Esophagus mucosa (tissue), 1 donor: Measurements from ENCODE around the gene SBK2. TPM values are rescaled to one million over a fixed set of nuclear protein-coding genes. Genes with fewer than 3 reads are reported as not detected.
A peak's percentile ranks its signal among the peaks of the same experiment; 100 is the strongest.
"Not testable (repeated sequence)": the region's sequence is repeated elsewhere in the genome, so short reads cannot be mapped to it uniquely, and the experiment has no call there.

Experiments
- ATAC-seq: fragments of 200-7000 bp; cut with Tn5 transposase; one replicate; pipeline ENCODE4 v1.9.1; 2020
- total RNA-seq: library from RNA; stranded (reverse); gene quantifications from one replicate; pipeline ENCODE4 v1.2.4, GENCODE V29; 2023
- donor health status: DM: yes; HTN: yes; CAD: no.

The SBK2 gene
- total RNA-seq, 1 donor from 2014 or later: not detected

DNA sequence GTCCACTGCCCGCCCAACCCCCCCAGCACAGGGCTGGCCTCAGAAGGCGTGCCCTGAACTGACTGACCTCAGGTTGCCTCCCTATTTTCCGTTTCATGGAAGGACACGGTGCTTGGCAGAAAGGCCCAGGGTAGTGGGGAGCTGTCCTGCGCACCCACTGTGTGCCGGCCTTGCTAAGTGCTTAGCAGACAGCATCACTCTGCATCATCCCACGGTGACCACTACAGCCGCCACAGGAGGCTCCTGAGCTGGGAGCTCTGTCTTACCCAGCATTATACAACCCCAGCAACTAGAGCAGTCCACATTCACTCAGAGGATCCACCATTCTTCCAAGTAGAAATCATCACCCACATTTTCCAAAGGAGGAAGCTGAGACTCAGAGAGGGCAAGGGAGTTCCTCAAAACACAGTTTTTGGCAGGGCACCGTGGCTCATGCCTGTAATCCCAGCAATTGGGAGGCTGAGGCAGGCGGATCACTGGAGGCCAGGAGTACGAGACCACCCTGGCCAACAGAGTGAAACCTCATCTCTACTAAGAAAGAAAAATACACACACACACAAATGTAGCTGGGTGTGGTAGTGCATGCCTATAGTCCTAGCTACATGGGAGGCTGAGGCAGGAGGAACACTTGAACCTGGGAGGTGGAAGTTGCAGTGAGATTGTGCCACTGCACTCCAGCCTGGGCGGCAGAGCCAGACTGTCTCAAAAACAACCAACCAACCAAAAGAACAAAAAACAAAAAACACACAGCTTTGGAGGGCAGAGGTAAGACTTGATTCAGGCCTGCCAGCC lies 1.6 kb downstream of the SBK2 start:
- no peak for ATAC-seq

DNA sequence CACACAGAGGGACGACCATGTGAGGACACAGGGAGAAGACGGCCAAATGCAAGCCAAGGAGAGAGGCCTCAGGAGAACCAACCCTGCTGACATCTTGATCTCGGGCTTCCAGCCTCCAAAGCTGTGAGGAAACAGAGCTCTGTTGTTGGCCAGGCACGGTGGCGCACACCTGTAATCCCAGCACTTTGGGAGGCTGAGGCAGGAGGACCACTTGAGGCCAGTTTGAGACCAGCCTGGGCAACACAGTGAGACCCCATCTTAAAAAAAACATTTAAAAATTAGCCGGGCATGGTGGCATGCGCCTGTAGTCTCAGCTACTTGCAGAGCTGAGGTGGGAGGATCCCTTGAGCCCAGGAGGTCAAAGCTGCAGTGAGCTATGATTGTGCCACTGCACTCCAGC lies 2.7 kb downstream of the SBK2 start:
- ATAC-seq: not testable (repeated sequence)

DNA sequence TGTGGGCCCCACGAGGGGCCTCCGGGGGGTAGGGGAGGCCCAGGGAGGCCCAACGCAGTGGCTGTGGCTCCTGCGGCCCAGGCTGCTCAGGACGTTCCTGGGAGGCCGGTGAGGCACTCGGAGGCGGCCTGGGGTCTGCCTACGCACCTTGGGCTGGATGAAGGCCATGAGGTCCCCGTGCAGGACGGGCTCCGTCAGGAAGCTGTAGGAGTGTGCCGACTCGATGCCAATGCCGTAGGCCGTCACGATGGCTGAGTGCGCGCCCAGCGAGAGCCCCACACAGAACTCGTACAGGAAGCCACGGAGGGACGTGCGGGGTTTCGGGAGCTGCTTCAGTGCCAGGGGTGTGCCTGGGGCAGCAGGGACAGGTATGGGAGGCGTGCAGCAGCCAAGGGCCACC lies 5.9 kb downstream of the SBK2 start:
- no peak for ATAC-seq

DNA sequence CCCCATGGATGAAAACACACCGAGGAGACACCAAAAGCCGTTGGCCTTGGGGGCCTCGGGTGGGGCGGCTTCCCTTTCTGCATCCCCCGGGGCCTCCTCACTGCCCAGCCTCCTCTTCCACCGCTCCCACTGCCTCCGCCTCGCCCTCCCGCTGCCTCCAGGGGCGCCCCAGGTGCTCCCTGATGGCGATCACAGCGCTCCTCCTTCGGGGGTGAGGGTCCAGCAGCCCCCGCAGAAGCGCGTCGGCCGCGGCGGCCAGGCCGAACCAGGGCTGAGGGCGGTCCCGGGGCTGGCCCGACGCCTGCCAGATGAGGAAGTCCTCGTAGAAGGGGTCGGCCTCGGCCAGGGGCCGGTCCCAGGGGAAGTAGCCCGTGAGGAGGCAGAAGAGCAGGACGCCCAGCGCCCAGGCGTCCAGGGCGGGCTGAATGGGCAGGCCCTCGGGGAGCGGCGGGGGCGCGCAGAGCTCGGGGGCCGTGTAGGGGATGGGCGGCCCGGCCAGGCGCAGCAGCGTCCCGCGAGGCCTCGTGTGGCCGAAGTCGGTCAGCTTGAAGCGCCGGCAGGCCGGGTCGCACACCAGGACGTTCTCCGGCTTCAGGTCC lies 7.2 kb downstream of the SBK2 start:
- no peak for ATAC-seq

DNA sequence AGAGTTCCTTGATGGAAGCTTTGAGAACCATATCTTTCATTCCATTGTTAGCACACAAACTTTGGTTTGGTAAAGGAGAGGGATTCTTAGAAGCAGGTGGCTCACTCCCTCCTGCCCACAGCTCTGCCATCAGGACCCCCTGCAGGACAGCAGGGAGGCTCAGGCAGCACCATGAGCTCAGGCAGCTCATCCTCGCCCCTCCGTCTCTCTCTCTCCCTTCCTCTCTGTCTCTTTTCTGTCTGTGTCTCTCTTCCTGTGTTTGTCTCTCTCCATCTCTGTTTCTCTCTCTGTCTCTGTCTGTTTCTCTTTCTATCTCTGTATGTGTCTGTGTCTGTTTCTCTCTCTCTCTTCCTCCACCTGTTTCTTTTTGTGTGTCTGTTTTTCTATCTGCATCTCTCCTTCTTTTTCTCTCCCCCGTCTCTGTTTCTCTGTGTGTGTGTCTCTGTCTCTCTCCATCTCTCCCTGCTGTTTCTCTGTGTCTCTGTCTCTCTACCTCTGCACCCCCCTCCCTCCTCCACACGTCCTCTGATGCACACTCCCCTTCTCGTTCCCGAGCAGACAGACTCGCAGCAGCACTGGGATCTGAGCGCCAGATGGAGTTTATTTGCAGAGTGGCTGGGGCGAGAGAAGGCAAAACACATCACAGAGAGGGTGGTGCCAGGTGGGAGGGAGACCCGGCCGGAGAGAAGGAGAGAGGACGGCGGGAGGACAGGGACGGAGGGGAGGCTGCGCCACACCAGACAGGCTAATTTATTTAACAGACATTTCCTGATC lies 8.7 kb downstream of the SBK2 start:
- ATAC-seq: no peak

DNA sequence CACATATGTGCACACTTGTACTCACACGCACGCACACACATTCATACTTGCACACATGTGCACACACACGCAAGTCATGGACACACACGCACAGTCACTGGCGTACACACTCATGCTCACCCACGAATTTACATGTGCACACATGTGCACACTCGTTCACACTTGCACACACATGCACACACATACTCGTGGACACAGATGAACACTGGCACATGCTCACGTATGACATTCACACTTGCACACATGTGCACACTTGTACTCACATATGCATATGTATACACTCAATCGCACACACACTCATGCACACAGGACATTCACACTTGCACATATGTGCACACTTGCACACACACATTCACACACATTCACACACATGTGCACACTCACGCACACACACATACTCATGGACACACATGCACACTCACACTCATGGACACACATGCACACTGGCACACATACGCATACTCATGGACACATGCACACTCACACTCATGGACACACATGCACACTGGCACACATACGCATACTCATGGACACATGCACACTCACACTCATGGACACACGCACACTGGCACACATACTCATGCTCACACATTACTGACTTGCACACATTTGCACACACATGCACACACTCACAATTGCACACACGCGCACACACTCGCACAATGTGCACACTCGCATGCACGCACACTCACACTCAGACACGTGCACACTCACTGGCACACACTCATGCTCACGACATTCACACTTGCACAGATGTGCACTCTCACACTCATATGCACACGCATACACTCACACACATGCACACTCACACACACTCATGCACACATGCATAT lies 9.5 kb downstream of the SBK2 start:
- ATAC-seq: no peak

DNA sequence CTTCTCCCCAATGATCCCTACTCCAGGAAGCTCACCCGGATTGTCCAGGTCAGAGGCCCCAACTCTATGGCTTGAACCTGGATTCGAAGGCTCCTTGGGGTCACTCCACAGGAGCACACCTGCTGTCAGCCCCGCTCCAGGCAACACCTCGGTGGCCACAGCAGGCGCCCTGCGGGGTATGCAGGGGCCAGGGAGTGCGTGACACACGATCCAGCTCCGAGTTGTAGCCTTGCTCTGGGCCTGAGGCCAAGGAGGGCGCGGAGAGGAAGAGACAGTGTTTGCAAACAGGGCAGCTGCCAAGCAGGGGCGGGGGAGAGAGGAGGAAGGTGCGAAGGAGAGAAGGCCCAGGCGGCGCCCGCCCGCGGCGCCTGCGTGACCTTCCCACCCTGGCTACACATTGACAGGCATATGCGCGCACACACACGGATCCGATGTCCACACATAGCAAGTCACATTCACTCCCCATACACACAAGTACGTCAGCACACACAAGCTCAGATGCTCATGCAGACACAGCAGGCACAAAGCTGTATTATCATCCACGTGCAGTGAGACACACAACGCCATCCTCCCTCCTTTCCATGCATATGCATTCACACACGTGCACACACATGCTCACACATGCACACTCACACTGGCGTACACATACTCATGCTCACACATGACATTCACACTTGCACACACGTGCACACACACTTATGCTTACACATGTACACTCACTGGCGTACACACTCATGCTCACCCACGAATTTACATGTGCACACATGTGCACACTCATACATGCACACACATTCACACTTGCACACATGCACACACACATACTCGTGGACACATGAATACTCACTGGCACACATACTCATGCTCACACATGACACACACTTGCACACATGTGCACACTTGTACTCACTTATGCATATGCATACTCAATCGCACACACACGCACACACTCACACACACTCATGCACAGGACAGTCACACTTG lies 10.4 kb downstream of the SBK2 start:
- ATAC-seq: peak; percentile 65

DNA sequence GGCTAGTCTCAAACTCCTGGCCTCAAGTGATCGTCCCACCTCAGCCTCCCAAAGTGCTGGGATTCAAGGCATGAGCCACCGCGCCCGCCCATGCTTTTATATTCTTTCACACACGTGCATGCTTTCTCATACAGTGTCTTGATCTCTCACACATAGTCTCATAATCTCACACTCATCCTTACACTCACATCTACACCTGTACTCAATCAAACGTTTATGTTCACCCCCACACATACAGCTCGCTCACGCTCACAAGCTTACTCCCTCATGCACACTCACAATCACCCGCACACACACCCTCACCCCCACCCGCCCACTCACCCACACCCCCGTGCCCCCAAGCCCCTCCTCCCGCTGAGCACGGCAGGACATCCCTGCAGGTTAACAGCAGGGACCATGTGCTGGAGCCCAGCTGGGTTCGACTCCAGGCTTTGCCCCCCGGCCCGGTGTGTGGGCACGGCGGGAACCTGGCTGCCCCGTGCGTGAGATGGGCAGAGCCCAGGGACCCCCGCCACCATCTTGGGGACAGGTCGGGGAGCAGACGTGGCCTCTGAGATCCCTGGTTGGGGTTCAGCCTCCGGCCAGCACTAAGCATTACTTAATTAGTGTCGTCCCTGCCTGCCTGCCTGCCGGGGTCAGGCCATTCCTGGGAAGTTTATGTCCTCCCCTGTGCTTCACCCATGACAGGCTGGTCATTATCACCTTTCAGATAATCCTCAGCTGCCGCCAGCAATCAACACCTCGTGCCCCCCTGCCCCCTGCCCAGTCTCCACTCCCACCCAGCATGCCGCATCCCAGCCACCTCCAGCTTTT lies 11.4 kb downstream of the SBK2 start:
- no peak for ATAC-seq

DNA sequence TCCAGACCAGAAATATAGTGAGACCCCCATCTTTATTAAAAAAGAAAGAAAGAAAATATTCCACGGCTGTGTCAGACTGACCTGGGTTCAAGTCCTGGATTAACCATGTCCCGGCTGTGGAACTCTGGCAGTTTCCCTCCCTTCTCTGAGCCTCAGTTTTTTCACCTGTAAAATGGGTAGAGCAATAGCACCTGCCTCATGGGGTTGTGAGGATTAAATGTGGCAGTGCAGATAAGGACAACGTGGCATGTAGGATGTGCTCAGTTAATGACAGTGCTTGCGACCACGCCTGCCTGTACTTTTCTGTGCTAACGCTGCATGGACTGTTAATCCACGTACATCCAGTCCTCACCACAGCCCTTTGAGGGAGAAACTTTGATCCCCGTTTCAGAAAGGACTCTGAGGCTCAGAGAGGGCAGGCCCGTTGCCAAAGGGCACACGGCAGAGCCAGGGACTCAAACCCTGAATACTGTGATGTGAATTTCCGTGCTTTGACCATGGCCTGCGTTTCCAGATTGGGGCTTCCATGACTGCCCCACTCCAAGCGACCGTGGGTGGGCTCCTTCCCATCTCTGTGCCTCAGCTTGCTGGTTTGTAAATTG lies 16.1 kb downstream of the SBK2 start:
- no peak for ATAC-seq

DNA sequence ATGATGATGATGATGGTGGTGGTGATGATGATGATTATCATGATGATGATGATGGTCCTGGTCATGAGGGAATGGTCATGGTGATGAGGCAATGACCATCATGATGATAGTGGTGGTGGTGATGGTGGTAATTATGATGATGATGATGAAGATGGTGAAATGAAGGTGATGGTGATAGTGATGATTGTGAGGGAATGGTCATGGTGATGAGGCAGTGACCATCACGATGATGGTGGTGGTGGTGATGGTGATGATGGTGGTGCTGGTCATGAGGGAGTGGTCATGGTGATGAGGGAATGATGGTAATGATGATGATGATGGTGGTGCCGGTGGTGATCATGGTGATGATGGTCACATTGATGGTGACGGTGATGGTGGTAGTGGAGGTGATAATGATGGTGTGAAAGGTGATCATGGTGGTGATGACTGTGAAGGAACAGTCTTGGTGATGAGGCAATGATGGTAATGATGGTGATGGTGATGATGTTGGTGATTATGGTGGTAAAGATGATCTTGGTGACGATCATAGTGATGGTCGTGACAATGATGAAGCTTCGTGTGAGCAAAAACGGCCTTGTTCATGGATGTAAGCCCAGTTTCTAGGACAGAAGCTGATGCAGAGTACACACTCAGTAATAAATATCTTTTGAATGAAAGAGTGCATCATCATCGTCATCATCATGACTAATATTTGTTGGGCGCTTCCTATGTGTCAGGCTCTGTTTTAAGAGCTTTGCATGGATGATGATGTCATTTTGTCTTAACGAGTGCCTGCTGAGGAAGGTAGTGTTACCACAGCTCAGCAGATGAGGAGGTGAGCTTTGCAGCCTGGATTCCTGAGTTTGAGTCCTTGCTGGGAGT lies 17.3 kb downstream of the SBK2 start:
- peak; percentile 48 for ATAC-seq

DNA sequence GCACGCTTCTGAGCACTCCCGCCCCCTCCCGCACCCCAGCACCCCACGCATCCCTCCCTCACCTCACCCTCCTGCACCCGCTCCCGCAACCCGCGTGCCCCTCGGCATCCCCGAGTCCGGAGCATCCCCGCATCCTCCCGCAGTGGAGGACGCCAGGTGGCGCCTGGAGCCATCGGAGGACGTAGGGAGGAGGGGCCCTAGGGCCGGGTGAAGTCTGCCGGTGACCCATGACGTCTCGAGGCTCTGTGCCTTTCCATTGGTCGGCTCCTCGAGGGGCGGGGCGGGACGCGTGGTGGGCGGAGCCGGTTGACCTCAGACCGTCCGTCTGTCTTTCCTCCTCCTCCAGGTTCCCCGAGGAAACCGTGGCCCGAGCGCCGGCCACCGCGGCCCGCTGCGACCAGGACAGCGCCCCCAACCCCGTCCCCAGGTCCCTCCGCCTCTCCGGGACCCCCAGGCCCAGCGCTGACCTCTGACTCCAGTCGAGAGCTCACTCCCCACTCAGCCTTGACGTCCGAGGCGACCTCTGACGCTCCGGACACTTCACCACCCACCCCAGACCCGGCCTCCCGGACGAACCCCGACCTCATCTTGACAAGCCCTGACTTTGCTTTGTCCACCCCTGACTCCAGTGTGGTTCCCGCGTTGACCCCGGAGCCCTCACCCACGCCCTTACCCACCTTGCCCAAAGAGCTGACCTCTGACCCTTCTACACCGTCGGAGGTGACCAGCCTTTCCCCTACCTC lies 19.9 kb downstream of the SBK2 start:
- peak; percentile 99 for ATAC-seq

DNA sequence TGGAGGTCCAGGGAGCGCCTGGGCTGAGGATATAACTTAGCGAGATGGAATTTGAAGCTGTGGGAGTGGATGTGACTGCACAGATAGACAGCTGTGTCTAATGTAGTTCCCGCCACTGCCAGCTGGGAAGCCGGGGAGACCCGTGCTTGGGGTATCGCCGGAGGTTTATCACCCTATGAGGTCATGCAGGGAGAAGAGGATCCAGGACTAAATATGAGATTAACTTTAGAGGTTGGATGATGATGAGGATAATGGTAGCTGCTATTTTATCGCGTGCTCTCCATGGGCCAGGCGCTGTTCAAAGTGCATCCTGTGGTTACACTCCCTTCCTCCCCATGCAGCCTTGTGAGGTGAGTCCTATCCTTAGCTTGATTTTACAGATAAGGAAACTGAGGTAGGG lies 28.8 kb downstream of the SBK2 start:
- no peak for ATAC-seq

DNA sequence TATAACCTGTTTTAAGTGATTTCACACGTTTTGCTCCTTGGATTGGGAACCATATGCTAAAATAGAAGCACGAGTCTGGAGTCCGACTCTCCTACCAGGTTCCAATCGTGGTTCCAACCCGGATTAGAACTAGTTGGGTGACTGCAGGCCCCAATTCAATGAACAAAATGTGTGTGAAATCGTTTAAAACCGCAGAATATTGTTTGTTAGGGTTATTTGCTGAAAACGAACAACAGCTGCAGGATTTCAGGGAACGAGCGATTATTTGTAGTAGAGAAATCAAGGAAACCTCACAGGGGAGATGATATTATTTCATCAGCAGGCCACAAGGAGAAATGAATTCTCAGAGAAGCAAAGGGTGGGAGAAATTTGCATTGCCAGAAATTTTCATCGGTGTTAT lies 32.0 kb downstream of the SBK2 start:
- ATAC-seq: no peak

DNA sequence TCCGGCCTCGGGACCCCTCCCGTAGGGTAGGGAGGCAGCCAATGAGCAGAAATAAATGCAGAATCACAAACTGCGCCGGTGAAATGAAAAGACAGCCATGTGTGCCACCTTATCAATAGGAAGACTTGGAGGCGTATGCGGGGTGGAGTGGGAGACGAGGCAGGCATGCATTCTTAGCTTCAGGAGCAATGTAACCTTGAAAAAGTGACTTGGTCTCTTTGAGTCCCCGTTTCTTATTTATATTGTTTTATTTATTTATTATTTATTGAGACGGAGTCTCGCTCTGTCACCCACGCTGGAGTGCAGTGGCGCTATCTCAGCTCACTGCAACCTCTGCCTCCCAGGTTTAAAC lies 32.7 kb downstream of the SBK2 start:
- no peak for ATAC-seq

DNA sequence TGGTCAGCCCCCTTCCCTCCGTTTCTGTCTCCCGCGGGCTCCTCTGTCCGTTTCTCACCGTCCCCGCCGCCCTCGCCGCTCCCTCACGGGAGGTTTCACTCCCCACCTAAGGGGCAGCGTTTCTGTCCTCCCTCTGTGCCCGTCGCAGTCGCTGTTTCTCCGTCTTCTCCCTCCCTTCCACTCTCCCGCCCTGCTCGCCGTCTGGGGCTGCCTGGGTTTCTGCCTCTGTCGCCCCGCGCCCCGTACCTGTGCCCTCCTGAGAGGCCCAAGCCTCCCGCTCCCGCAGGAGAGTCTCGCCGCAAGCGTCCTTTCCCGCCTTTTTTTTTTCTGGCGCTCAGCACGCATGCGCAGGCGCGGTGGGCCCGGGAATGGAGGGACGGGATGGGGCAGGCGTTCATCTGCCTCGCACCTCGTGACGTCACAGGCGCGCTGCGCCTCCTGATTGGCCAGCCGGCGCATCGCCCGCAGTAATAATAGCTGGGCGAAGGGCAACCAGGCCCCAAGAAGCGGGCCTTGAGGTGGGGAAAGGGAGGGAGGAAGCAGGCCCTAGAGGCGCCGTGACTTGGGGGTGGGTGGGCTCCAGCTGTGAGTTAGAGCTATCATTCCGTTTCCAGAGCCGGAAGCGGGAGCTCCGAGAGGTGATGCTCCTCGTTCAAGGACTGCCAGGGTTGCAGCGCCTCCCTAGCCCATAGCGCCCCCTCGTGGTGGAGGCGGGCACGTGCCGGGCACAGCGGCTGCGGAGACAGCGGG lies 33.3 kb downstream of the SBK2 start:
- peak; percentile 88 for ATAC-seq

DNA sequence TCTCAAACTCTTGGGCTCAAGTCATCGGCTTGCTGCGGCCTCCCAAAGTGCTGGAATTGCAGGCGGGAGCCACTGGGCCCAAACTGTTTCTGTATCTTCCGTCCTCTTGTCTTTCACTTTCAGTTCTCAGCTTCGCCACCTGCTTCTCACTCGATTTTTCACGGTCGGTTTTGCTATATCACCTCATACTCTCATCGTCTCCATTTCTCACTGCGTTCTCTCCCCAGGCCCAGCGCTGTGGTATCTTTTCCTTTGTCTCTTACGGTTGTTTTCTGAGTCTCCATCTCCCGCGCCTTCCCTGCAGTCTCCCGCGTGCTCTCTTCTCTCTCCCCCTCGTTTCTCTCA lies 33.8 kb downstream of the SBK2 start:
- ATAC-seq: no peak

DNA sequence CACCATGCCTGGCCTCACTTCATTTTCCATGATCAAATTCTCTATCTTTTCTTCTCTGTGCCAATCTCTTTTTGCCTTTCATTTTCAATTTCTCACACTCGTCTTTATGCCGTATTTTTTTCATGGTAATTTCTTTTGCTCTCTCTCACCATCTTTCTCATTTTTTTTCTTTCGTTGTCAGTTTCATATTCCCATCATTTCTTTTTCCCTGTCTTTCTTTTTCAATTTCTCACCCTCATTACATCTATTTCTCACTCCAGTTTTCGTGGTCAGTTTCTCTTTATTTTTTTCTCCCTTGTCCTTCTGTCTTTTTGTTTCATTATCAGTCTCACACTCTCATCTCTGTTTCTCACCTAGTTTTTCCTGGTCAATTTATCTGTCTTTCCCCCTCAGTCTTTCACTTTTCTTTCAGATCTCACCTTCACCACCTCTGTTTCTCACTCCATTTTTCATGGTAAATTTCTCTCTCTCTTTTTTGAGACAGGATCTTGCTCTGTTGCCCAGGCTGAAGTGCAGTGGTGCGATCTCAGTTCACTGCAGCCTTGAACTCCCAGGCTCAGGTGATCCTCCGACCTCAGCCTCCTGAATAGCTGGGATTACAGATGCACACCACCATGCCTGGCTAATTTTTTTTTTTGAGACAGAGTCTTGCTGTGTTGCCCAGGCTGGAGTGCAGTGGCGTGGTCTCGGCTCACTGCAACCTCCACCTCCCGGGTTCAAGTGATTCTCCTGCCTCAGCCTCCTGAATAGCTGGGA lies 34.6 kb downstream of the SBK2 start:
- ATAC-seq: no peak
